Liver (tissue), 9 donors: Measurements from ENCODE around the gene MVB12B. TPM values are rescaled to one million over a fixed set of nuclear protein-coding genes. Genes with fewer than 3 reads are reported as not detected.

ENCODE experiments used
- DNase-seq: peaks from one replicate; pipeline ENCODE4 v3.0.0-alpha.2; 2017; ENCODE audit warnings: low spot score
- H3K27ac ChIP-seq, 2 donors: one replicate each; pipeline ENCODE4 v1.7.0; 2013; ENCODE audit warnings: inconsistent platforms in 2 of 2, low read length in 2 of 2, control low read depth in 1 of 2, low read depth in 1 of 2, mild to moderate bottlenecking in 1 of 2
- H3K27me3 ChIP-seq, 4 donors: one replicate each; pipeline versions ENCODE4 v1.6.1 to v1.7.0; 2013; ENCODE audit warnings: low read length in 3 of 4, inconsistent platforms in 1 of 4, mild to moderate bottlenecking in 1 of 4, moderate library complexity in 1 of 4; ENCODE audit not compliant: control insufficient read depth in 4 of 4, insufficient read depth in 4 of 4
- H3K36me3 ChIP-seq, 4 donors: one replicate each; pipeline versions ENCODE4 v1.6.1 to v1.7.0; 2013; ENCODE audit warnings: low read length in 3 of 4, mild to moderate bottlenecking in 3 of 4, low read depth in 1 of 4, moderate library complexity in 1 of 4; ENCODE audit not compliant: control insufficient read depth in 4 of 4, insufficient read depth in 3 of 4
- H3K4me1 ChIP-seq, 4 donors: one replicate each; pipeline versions ENCODE4 v1.6.1 to v1.7.0; 2013; ENCODE audit warnings: low read length in 3 of 4, mild to moderate bottlenecking in 3 of 4, moderate library complexity in 1 of 4; ENCODE audit not compliant: control insufficient read depth in 4 of 4, insufficient read depth in 4 of 4
- H3K4me3 ChIP-seq, 3 donors: one replicate each; pipeline versions ENCODE4 v1.6.1 to v1.7.0; 2013; ENCODE audit warnings: low read length in 3 of 3, control low read depth in 1 of 3, low read depth in 1 of 3, mild to moderate bottlenecking in 1 of 3
- H3K9ac ChIP-seq, 2 donors: one replicate each; pipeline ENCODE4 v1.7.0; 2013; ENCODE audit warnings: low read length in 2 of 2, mild to moderate bottlenecking in 2 of 2, moderate library complexity in 2 of 2, control low read depth in 1 of 2, low read depth in 1 of 2
- H3K9me3 ChIP-seq, 4 donors: one replicate each; pipeline versions ENCODE4 v1.6.1 to v1.7.0; 2013; ENCODE audit warnings: low read length in 3 of 4; ENCODE audit not compliant: control insufficient read depth in 4 of 4
- CTCF ChIP-seq: fragments of 150-350 bp; IDR thresholded peaks from 2 replicates; pipeline ENCODE4 v1.5.1; 2017; ENCODE audit warnings: improper control_type of control experiment, low read depth, low read length; ENCODE audit not compliant: missing input control
- GABPA ChIP-seq, 2 donors: IDR thresholded peaks in 1 of 2; conservative IDR thresholded peaks in 1 of 2; 2 replicates each; pipeline ENCODE4 v1.6.1; 2016; ENCODE audit warnings: antibody characterized with exemption in 2 of 2, mild to moderate bottlenecking in 1 of 2, moderate library complexity in 1 of 2
- MAX ChIP-seq: IDR thresholded peaks from 2 replicates; pipeline ENCODE4 v1.6.1; 2016; ENCODE audit warnings: antibody characterized with exemption
- RAD21 ChIP-seq, 2 donors: IDR thresholded peaks; 2 replicates each; pipeline ENCODE4 v1.6.1; 2016; ENCODE audit warnings: antibody characterized with exemption in 2 of 2, mild to moderate bottlenecking in 2 of 2
- REST ChIP-seq: IDR thresholded peaks from 2 replicates; pipeline ENCODE4 v1.6.1; 2016; ENCODE audit warnings: antibody characterized with exemption, mild to moderate bottlenecking
- SP1 ChIP-seq: IDR thresholded peaks from 2 replicates; pipeline ENCODE4 v1.6.1; 2018; ENCODE audit warnings: antibody characterized with exemption, mild to moderate bottlenecking
- YY1 ChIP-seq: IDR thresholded peaks from 2 replicates; pipeline ENCODE4 v1.6.1; 2016; ENCODE audit warnings: antibody characterized with exemption, mild to moderate bottlenecking
- ZBTB33 ChIP-seq: IDR thresholded peaks from 2 replicates; pipeline ENCODE4 v1.6.1; 2016; ENCODE audit warnings: antibody characterized with exemption
- WGBS: extraction: QIAGEN DNeasy Blood & Tissue Kit; methylation state at CpG from one replicate; pipeline ENCODE4 v1.1.7; 2013; 5-methylcytosine and 5-hydroxymethylcytosine counted together
- polyA plus RNA-seq, 2 donors: library from polyadenylated mRNA; stranded (reverse) in 1 of 2; unstranded in 1 of 2; fragments of 200-250 nt in 1 of 2; fragments of >200 nt in 1 of 2; fragmentation: Nextera tagmentation in 1 of 2; extraction: Ambion mirVana in 1 of 2; gene quantifications; one replicate each; pipeline versions ENCODE4 v1.2.1 to v1.2.3, GENCODE V29; 2013 to 2015
- total RNA-seq, 2 donors: library from RNA; depleted of rRNA; stranded (reverse); fragments of >200 nt; gene quantifications; one replicate each; pipeline ENCODE4 v1.2.3, GENCODE V29; 2014
- donor health status: healthy.
- donor health status: healthy.
- donor health status: healthy.
- donor health status: healthy.
- donor health status: healthy.

The MVB12B gene
- total and polyA plus RNA-seq, 4 donors: 5.3 to 12.4 (median 8.4) TPM

- TF ChIP-seq MAX (no peak), ZBTB33 (no peak), REST (no peak), YY1 (no peak), SP1 (no peak), CTCF (no peak), RAD21 (IDR thresholded peaks at IDR 0.05) (no peak), GABPA (IDR thresholded peaks at IDR 0.05 in 1 of 2, conservative IDR thresholded peaks at IDR 0.05 in 1 of 2) (no peak)
- no peaks in the 10 kb centered on the region for H3K4me1 ChIP-seq
- no peak overlapping the region for H3K27ac ChIP-seq
- H3K27me3 ChIP-seq: no peaks in the 10 kb centered on the region
- 55% methylated on average over 23 of the region's 23 CpGs for WGBS
- H3K36me3 ChIP-seq: no peaks in the 10 kb centered on the region
- H3K9me3 ChIP-seq: no peaks in the 10 kb centered on the region
- DNase-seq: no peak
- H3K9ac ChIP-seq: no peak overlapping the region
- no peak overlapping the region for H3K4me3 ChIP-seq
Observed at GRCh38 chr9:126534431-126535186, 208.0 kb downstream of the MVB12B start.

GRCh38 chr9:126536131-126536530 is 209.5 kb downstream of the MVB12B start:
- DNase-seq: no peak
- Histone ChIP-seq H3K4me3 (no peak overlapping the region), H3K36me3 (no peaks in the 10 kb centered on the region), H3K9ac (no peak overlapping the region), H3K27me3 (no peaks in the 10 kb centered on the region), H3K27ac (no peak overlapping the region), H3K9me3 (no peaks in the 10 kb centered on the region), H3K4me1 (no peaks in the 10 kb centered on the region)
- TF ChIP-seq YY1: no peak
- no peak for TF ChIP-seq RAD21 (IDR thresholded peaks at IDR 0.05)
- WGBS: 87% methylated on average over 7 of the region's 7 CpGs
